H1 (cell line): ENCODE measurements around the gene YEATS2. TPM values are rescaled to one million over a fixed set of nuclear protein-coding genes. Genes with fewer than 3 reads are reported as not detected.

Experiments
- CTCF ChIA-PET: fragments of 300-600 bp; sonication (Branson Sonifier 250); formaldehyde crosslinking; loops from one replicate; lab custom pipeline; 2021; ENCODE audit not compliant: partially characterized antibody; lab: Charles Lee
- POLR2A ChIA-PET: fragments of 300-600 bp; sonication (Branson Sonifier 250); formaldehyde crosslinking; loops from one replicate; lab custom pipeline; 2021; ENCODE audit warnings: inconsistent platforms; ENCODE audit not compliant: partially characterized antibody; lab: Charles Lee
- DNase-seq, 2 experiments: peaks; one replicate each; pipeline versions ENCODE4 v3.0.0 to v3.0.0-alpha.2; 2010 to 2022; ENCODE audit warnings: low spot score in 2 of 2, low read depth in 1 of 2, mixed read lengths in 1 of 2
- FAIRE-seq: peaks from 2 replicates; lab custom pipeline; 2011; peaks lifted over from hg19 to GRCh38; lab: Jason Lieb, UNC
- H2AFZ ChIP-seq: 2 replicates; pipeline ENCODE4 v1.8.1; 2012; ENCODE audit warnings: low read length, inconsistent platforms
- H2AK5ac ChIP-seq: 2 replicates; pipeline ENCODE4 v1.6.1; 2013; ENCODE audit warnings: low read depth, low read length
- H2BK120ac ChIP-seq: replicated peaks from 2 replicates; pipeline ENCODE3; 2013; ENCODE audit warnings: low read depth, low read length, inconsistent platforms
- H2BK12ac ChIP-seq: 2 replicates; pipeline ENCODE4 v1.6.1; 2013; ENCODE audit warnings: low read depth, low read length
- H2BK15ac ChIP-seq: 2 replicates; pipeline ENCODE4 v1.6.1; 2013; ENCODE audit warnings: low read length
- H2BK20ac ChIP-seq: 2 replicates; pipeline ENCODE4 v1.6.1; 2013; ENCODE audit warnings: low read length
- H2BK5ac ChIP-seq: 2 replicates; pipeline ENCODE4 v1.6.1; 2013; ENCODE audit warnings: low read depth, low read length
- H3K14ac ChIP-seq: 2 replicates; pipeline ENCODE4 v1.6.1; 2013; ENCODE audit warnings: inconsistent platforms; ENCODE audit not compliant: insufficient read length
- H3K18ac ChIP-seq: 2 replicates; pipeline ENCODE4 v1.6.1; 2013; ENCODE audit warnings: low read length; ENCODE audit errors: extremely low read depth
- H3K23ac ChIP-seq: 2 replicates; pipeline ENCODE4 v1.6.1; 2013; ENCODE audit warnings: inconsistent platforms; ENCODE audit not compliant: insufficient read length
- H3K23me2 ChIP-seq: 2 replicates; pipeline ENCODE4 v1.6.1; 2013; ENCODE audit warnings: low read depth, low read length
- H3K27ac ChIP-seq: 2 replicates; pipeline ENCODE4 v1.6.1; 2011; ENCODE audit warnings: low read depth, low read length, inconsistent platforms
- H3K27me3 ChIP-seq, 4 experiments: replicated peaks in 1 of 4; 1 replicate in 1 of 4; 2 replicates in 3 of 4; pipeline versions ENCODE4 v1.6.1 to v1.8.1; 2011 to 2013; ENCODE audit warnings: low read length in 3 of 4, mild to moderate bottlenecking in 3 of 4, inconsistent platforms in 2 of 4, mixed read lengths in 2 of 4, moderate library complexity in 1 of 4; ENCODE audit not compliant: control insufficient read depth in 3 of 4, insufficient read depth in 3 of 4; ENCODE audit errors: extremely low read depth in 1 of 4
- H3K36me3 ChIP-seq, 4 experiments: 2 replicates each; pipeline versions ENCODE4 v1.6.1 to v1.8.1; 2011 to 2013; ENCODE audit warnings: mild to moderate bottlenecking in 4 of 4, low read length in 3 of 4, moderate library complexity in 2 of 4, control low read depth in 1 of 4, inconsistent platforms in 1 of 4; ENCODE audit not compliant: insufficient read depth in 4 of 4, control insufficient read depth in 2 of 4
- H3K4ac ChIP-seq: replicated peaks from 2 replicates; pipeline ENCODE3; 2013; ENCODE audit warnings: low read length, low read depth, mixed read lengths, inconsistent platforms; ENCODE audit not compliant: insufficient read length
- H3K4me1 ChIP-seq, 4 experiments: replicated peaks in 1 of 4; 1 replicate in 1 of 4; 2 replicates in 3 of 4; pipeline versions ENCODE4 v1.6.1 to v1.8.1; 2011 to 2013; ENCODE audit warnings: low read length in 3 of 4, inconsistent platforms in 2 of 4, mixed read lengths in 1 of 4; ENCODE audit not compliant: insufficient read depth in 4 of 4, control insufficient read depth in 3 of 4
- H3K4me2 ChIP-seq, 2 experiments: 2 replicates each; pipeline versions ENCODE4 v1.6.1 to v1.8.1; 2011 to 2013; ENCODE audit warnings: low read depth in 2 of 2, low read length in 2 of 2, control low read depth in 1 of 2, inconsistent platforms in 1 of 2, mild to moderate bottlenecking in 1 of 2; ENCODE audit not compliant: insufficient read depth in 1 of 2
- H3K4me3 ChIP-seq, 4 experiments: fragments of 200-600, 300-600 bp in 1 of 4; sonication (generic), shearing (Covaris generic), sonication (Bioruptor Twin) in 1 of 4; 2 replicates each; pipeline versions ENCODE4 v1.5.1 to v1.8.1; 2011 to 2016; ENCODE audit warnings: low read length in 4 of 4, low read depth in 3 of 4, control low read depth in 2 of 4, inconsistent platforms in 2 of 4, mild to moderate bottlenecking in 2 of 4, mixed read lengths in 1 of 4, moderate library complexity in 1 of 4; ENCODE audit not compliant: insufficient read depth in 2 of 4; ENCODE audit errors: extremely low read depth in 1 of 4
- H3K56ac ChIP-seq: replicated peaks from 2 replicates; pipeline ENCODE3; 2013; ENCODE audit warnings: low read depth, mild to moderate bottlenecking, mixed read lengths, low read length, inconsistent platforms; ENCODE audit not compliant: insufficient read length
- H3K79me1 ChIP-seq: 2 replicates; pipeline ENCODE4 v1.6.1; 2013; ENCODE audit warnings: low read depth, low read length, control low read depth
- H3K79me2 ChIP-seq, 2 experiments: 2 replicates each; pipeline versions ENCODE4 v1.6.1 to v1.8.1; 2012 to 2013; ENCODE audit warnings: low read length in 2 of 2, mild to moderate bottlenecking in 2 of 2, inconsistent platforms in 1 of 2; ENCODE audit not compliant: insufficient read depth in 2 of 2, control insufficient read depth in 1 of 2
- H3K9ac ChIP-seq, 4 experiments: replicated peaks in 1 of 4; 1 replicate in 1 of 4; 2 replicates in 3 of 4; pipeline versions ENCODE4 v1.6.1 to v1.8.1; 2011 to 2013; ENCODE audit warnings: low read depth in 3 of 4, low read length in 3 of 4, control low read depth in 2 of 4, mild to moderate bottlenecking in 2 of 4, moderate library complexity in 2 of 4, inconsistent platforms in 1 of 4; ENCODE audit errors: extremely low read depth in 1 of 4
- H3K9me3 ChIP-seq, 2 experiments: 2 replicates each; pipeline versions ENCODE4 v1.6.1 to v1.8.1; 2012 to 2013; ENCODE audit warnings: mild to moderate bottlenecking in 2 of 2, moderate library complexity in 2 of 2, control low read depth in 1 of 2, inconsistent platforms in 1 of 2, low read depth in 1 of 2, low read length in 1 of 2, mixed read lengths in 1 of 2; ENCODE audit not compliant: insufficient read depth in 2 of 2
- H4K20me1 ChIP-seq, 2 experiments: replicated peaks in 1 of 2; 2 replicates each; pipeline versions ENCODE3 to v1.8.1; 2011 to 2013; ENCODE audit warnings: inconsistent platforms in 2 of 2, low read length in 2 of 2, mild to moderate bottlenecking in 1 of 2; ENCODE audit not compliant: insufficient read depth in 2 of 2, control insufficient read depth in 1 of 2
- H4K5ac ChIP-seq: 2 replicates; pipeline ENCODE4 v1.6.1; 2013; ENCODE audit warnings: low read length, low read depth, mixed read lengths, inconsistent platforms; ENCODE audit not compliant: insufficient read length
- H4K8ac ChIP-seq: 2 replicates; pipeline ENCODE4 v1.8.0; 2013; ENCODE audit warnings: mild to moderate bottlenecking, moderate library complexity, low read length, inconsistent platforms; ENCODE audit not compliant: insufficient read depth; ENCODE audit errors: extremely low read depth
- H4K91ac ChIP-seq: replicated peaks from 2 replicates; pipeline ENCODE3; 2013; ENCODE audit warnings: low read length, mixed read lengths, inconsistent platforms; ENCODE audit not compliant: insufficient read length
- ATF3 ChIP-seq: IDR thresholded peaks from 2 replicates; pipeline ENCODE4 v1.6.1; 2011; ENCODE audit warnings: low read depth, mild to moderate bottlenecking, low read length; ENCODE audit not compliant: insufficient read depth
- WGBS, 2 experiments: shearing (Covaris generic) in 1 of 2; methylation state at CpG; one replicate each; pipeline versions ENCODE4 v1.1.6 to v1.1.7; 2013 to 2015; ENCODE audit warnings: low lambda C conversion rate in 2 of 2, mixed read lengths in 2 of 2, inconsistent platforms in 1 of 2, low coverage in 1 of 2, missing lambda C conversion rate in 1 of 2; ENCODE audit not compliant: insufficient replicate concordance in 2 of 2, insufficient coverage in 1 of 2, insufficient read length in 1 of 2; ENCODE audit errors: extremely low coverage in 1 of 2, missing lambda C conversion rate in 1 of 2; 5-methylcytosine and 5-hydroxymethylcytosine counted together
- polyA plus RNA-seq, 7 experiments: library from polyadenylated mRNA; depleted of rRNA in 3 of 7; stranded (reverse) in 5 of 7; unstranded in 2 of 7; fragments of >200 nt in 5 of 7; fragments of 200-250 nt in 2 of 7; gene quantifications; 1 replicate in 5 of 7; 2 replicates in 1 of 7; 4 replicates in 1 of 7; pipeline versions ENCODE4 v1.2.1 to v1.2.3, GENCODE V29; 2011 to 2013; ENCODE audit warnings: missing spikeins in 2 of 7, mixed read lengths in 2 of 7
- total RNA-seq: library from RNA; stranded (reverse); fragmentation: NEBNext Ultra II Directional; extraction: Animal tissue kit (Norgen Biotek cat#: 25700); gene quantifications from 2 replicates; pipeline ENCODE4 v1.2.1, GENCODE V29; 2021

Gene YEATS2
- total and polyA plus RNA-seq, 2 of the 8 experiments (the other 6 are each of a cell fraction or from before 2014, with no cell fraction given): 35.3 to 53.7 TPM

- no peaks in the 10 kb centered on the region for H3K79me1 ChIP-seq
- H2BK20ac ChIP-seq: no peak overlapping the region
- H3K4me2 ChIP-seq: no peak overlapping the region
- no peak overlapping the region for H2AK5ac ChIP-seq
- no peaks in the 10 kb centered on the region for H3K4me1 ChIP-seq
- no peak overlapping the region for H4K5ac ChIP-seq
- H2BK5ac ChIP-seq: no peak overlapping the region
- TF ChIP-seq ATF3: no peak
- H2BK15ac ChIP-seq: no peak overlapping the region
- peaks cover 10 to 75% (median 45%) of the 10 kb centered on the region in 4 experiments for H3K36me3 ChIP-seq
- H3K4me3 ChIP-seq: no peak overlapping the region
- no peaks in the 10 kb centered on the region for H3K23me2 ChIP-seq
- H3K27me3 ChIP-seq: no peaks in the 10 kb centered on the region
- peaks cover 0 to 5% of the 10 kb centered on the region in 2 experiments; a peak in 1 of 4 replicates for H3K79me2 ChIP-seq
- H3K23ac ChIP-seq: no peak overlapping the region
- no peak overlapping the region for H4K91ac ChIP-seq
- H3K14ac ChIP-seq: no peak overlapping the region
- no peak overlapping the region for H2BK120ac ChIP-seq
- no peak for DNase-seq
- no peak overlapping the region for H3K18ac ChIP-seq
- H3K9me3 ChIP-seq: no peaks in the 10 kb centered on the region
- no peak for FAIRE-seq
- H2BK12ac ChIP-seq: no peak overlapping the region
- H4K8ac ChIP-seq: no peak overlapping the region
- ChIA-PET POLR2A (interaction anchor here (1.0 kb wide), 1 partner anchor 11 kb away, joined by 4 read pairs; no protein-coding TSS in a partner anchor), CTCF (interaction anchor here (1.5 kb wide), 1 partner anchor 10 kb away, joined by 3 read pairs; no protein-coding TSS in a partner anchor)
- 89% methylated on average over 5 of the region's 5 CpGs; no CpG with 5 or more reads in 1 of the 2 experiments for WGBS, 2 experiments
- no peak overlapping the region for H3K27ac ChIP-seq
- no peak overlapping the region for H3K9ac ChIP-seq
- H3K56ac ChIP-seq: no peak overlapping the region
- H3K4ac ChIP-seq: no peak overlapping the region
- no peak overlapping the region for H2AFZ ChIP-seq
- peaks cover 0 to 4% of the 10 kb centered on the region in 2 experiments for H4K20me1 ChIP-seq
These were observed 34.0 kb downstream of the YEATS2 start for GRCh38 chr3:183731611-183732010.
